Measurements from ENCODE around the gene PAXX.

- TF ChIP-seq ZNF384 (IDR thresholded peaks at IDR 0.05) (no peak), SP1 (IDR thresholded peaks at IDR 0.05) (no peak), FOXK2 (IDR thresholded peaks at IDR 0.05) (no peak), FOXM1 (IDR thresholded peaks at IDR 0.05; ENCODE audit: borderline replicate concordance) (no peak), L3MBTL2 (conservative IDR thresholded peaks at IDR 0.05) (no peak), FOXA1 (IDR thresholded peaks at IDR 0.05) (no peak), SUZ12 (IDR thresholded peaks at IDR 0.05) (no peak), BHLHE40 (IDR thresholded peaks at IDR 0.05; ENCODE audit: borderline replicate concordance) (no peak), PKNOX1 (IDR thresholded peaks at IDR 0.05) (no peak)
These were observed 42.0 kb downstream of the PAXX start for GRCh38 chr9:137034039-137034708.
